GM23338 (cell line): Measurements from ENCODE around the gene MMP24OS. TPM values are rescaled to one million over a fixed set of nuclear protein-coding genes. Genes with fewer than 3 reads are reported as not detected.

Experiments
- ATAC-seq: fragments of 200-7000 bp; cut with Tn5 transposase; 3 replicates; pipeline ENCODE4 v1.9.1; 2020
- DNase-seq: peaks from one replicate; pipeline ENCODE4 v3.0.0-alpha.2; 2015; ENCODE audit warnings: low spot score
- H2AFZ ChIP-seq: fragments of 200-600 bp; sonication (generic); 2 replicates; pipeline ENCODE4 v1.8.0; 2016; ENCODE audit warnings: antibody characterized with exemption, mild to moderate bottlenecking, moderate library complexity
- H3F3A ChIP-seq: fragments of 200-600 bp; sonication (generic); replicated peaks from 2 replicates; pipeline ENCODE4 v1.8.0; 2017; ENCODE audit warnings: antibody characterized with exemption, mixed run types, low read depth
- H3K27ac ChIP-seq: fragments of 200-600 bp; sonication (generic); 2 replicates; pipeline ENCODE4 v1.6.1; 2016; ENCODE audit warnings: low read depth
- H3K27me3 ChIP-seq: fragments of 200-600 bp; sonication (generic); 2 replicates; pipeline ENCODE4 v1.8.0; 2016; ENCODE audit warnings: mild to moderate bottlenecking, mixed run types, moderate library complexity; ENCODE audit not compliant: insufficient read depth
- H3K36me3 ChIP-seq: fragments of 200-600 bp; sonication (generic); 2 replicates; pipeline ENCODE4 v1.8.0; 2016; ENCODE audit warnings: mild to moderate bottlenecking; ENCODE audit not compliant: insufficient read depth
- H3K4me1 ChIP-seq: fragments of 200-600 bp; sonication (generic); 2 replicates; pipeline ENCODE4 v1.8.0; 2016; ENCODE audit warnings: mild to moderate bottlenecking, moderate library complexity; ENCODE audit not compliant: insufficient read depth
- H3K4me2 ChIP-seq: fragments of 200-600 bp; sonication (generic); 2 replicates; pipeline ENCODE4 v1.7.1; 2017; ENCODE audit warnings: mixed run types
- H3K4me3 ChIP-seq: fragments of 200-600 bp; sonication (generic); 2 replicates; pipeline ENCODE4 v1.6.1; 2016; ENCODE audit warnings: mixed run types
- H3K79me2 ChIP-seq: fragments of 200-600 bp; sonication (generic); replicated peaks from 2 replicates; pipeline ENCODE4 v1.8.0; 2017; ENCODE audit warnings: mild to moderate bottlenecking; ENCODE audit not compliant: insufficient read depth
- H3K9me2 ChIP-seq: fragments of 200-600 bp; sonication (generic); 2 replicates; pipeline ENCODE4 v1.8.0; 2017; ENCODE audit not compliant: insufficient read depth
- H4K20me1 ChIP-seq: fragments of 200-600 bp; sonication (generic); replicated peaks from 2 replicates; pipeline ENCODE4 v1.8.0; 2017; ENCODE audit warnings: mild to moderate bottlenecking; ENCODE audit not compliant: insufficient read depth
- H3K27ac Mint-ChIP-seq: 2 replicates; pipeline ENCODE4 v1.8.0; 2020; ENCODE audit warnings: inconsistent platforms, mild to moderate bottlenecking, moderate library complexity, mixed read lengths
- H3K27me3 Mint-ChIP-seq: 3 replicates; pipeline ENCODE4 v1.8.0; 2022; ENCODE audit warnings: low read depth, mild to moderate bottlenecking, moderate library complexity, mixed read lengths, inconsistent platforms; ENCODE audit not compliant: insufficient read depth, poor library complexity
- H3K36me3 Mint-ChIP-seq: 3 replicates; pipeline ENCODE4 v1.8.0; 2021; ENCODE audit warnings: low read depth, mild to moderate bottlenecking, inconsistent platforms, moderate library complexity, mixed read lengths
- H3K4me1 Mint-ChIP-seq: 3 replicates; pipeline ENCODE4 v1.8.0; 2020; ENCODE audit warnings: mild to moderate bottlenecking, inconsistent platforms, mixed read lengths
- H3K4me3 Mint-ChIP-seq: 3 replicates; pipeline ENCODE4 v1.8.0; 2021; ENCODE audit warnings: moderate library complexity, mild to moderate bottlenecking, inconsistent platforms, mixed read lengths
- H3K9me3 Mint-ChIP-seq: 3 replicates; pipeline ENCODE4 v1.8.0; 2020; ENCODE audit warnings: moderate library complexity, mild to moderate bottlenecking, inconsistent platforms, mixed read lengths
- CREB1 ChIP-seq: fragments of 250-450 bp; sonication (Bioruptor Pico); IDR thresholded peaks from 2 replicates; pipeline ENCODE4 v1.5.0; 2020; ENCODE audit warnings: low read depth, mild to moderate bottlenecking, moderate library complexity
- EZH2 ChIP-seq: fragments of 200-600 bp; sonication (generic); IDR thresholded peaks from one replicate; pipeline ENCODE4 v1.8.0; 2017; ENCODE audit warnings: antibody characterized with exemption, mild to moderate bottlenecking, low read depth; ENCODE audit not compliant: unreplicated experiment
- EZH2phosphoT487 ChIP-seq: fragments of 200-600 bp; sonication (generic); IDR thresholded peaks from one replicate; pipeline ENCODE4 v1.8.1; 2018; ENCODE audit warnings: antibody characterized with exemption; ENCODE audit not compliant: unreplicated experiment
- JUNB ChIP-seq: IDR thresholded peaks from one replicate; pipeline ENCODE4 v1.6.1; 2016; ENCODE audit warnings: antibody characterized with exemption; ENCODE audit not compliant: unreplicated experiment
- NANOG ChIP-seq: IDR thresholded peaks from 2 replicates; pipeline ENCODE4 v1.6.1; 2016; ENCODE audit warnings: antibody characterized with exemption, borderline replicate concordance
- POLR2AphosphoS5 ChIP-seq: IDR thresholded peaks from 2 replicates; pipeline ENCODE4 v1.6.1; 2016; ENCODE audit warnings: antibody characterized with exemption, low read depth
- STAT1 ChIP-seq: IDR thresholded peaks from one replicate; pipeline ENCODE4 v1.6.1; 2016; ENCODE audit warnings: antibody characterized with exemption; ENCODE audit not compliant: unreplicated experiment
- ZNF114 ChIP-seq: fragments of 250-450 bp; sonication (Bioruptor Pico); IDR thresholded peaks from 2 replicates; pipeline ENCODE4 v1.5.0; 2020; ENCODE audit warnings: mild to moderate bottlenecking, moderate library complexity
- ZNF331 ChIP-seq: fragments of 250-450 bp; sonication (Bioruptor Pico); IDR thresholded peaks from 2 replicates; pipeline ENCODE4 v1.5.0; 2020; ENCODE audit warnings: low read depth, mild to moderate bottlenecking, moderate library complexity
- polyA plus RNA-seq: library from polyadenylated mRNA; unstranded; fragments of >200 nt; fragmentation: Nextera tagmentation; extraction: Ambion mirVana; gene quantifications from 2 replicates; pipeline ENCODE4 v1.2.1, GENCODE V29; 2016
- total RNA-seq: library from RNA; depleted of rRNA; stranded (reverse); fragments of >200 nt; shearing (Covaris generic); gene quantifications from 2 replicates; pipeline ENCODE4 v1.2.3, GENCODE V29; 2014
- TF ChIP-seq, protein P1 (sequence below): fragments of 250-450 bp; sonication (Bioruptor Pico); IDR thresholded peaks from 2 replicates; pipeline ENCODE4 v1.5.0; 2020; ENCODE audit warnings: mild to moderate bottlenecking, moderate library complexity
- TF ChIP-seq, protein P2 (sequence below), 2 experiments: fragments of 200-600 bp in 1 of 2; sonication (generic) in 1 of 2; conservative IDR thresholded peaks; 2 replicates each; pipeline versions ENCODE4 v1.5.1 to v1.6.1; 2016 to 2017; ENCODE audit warnings: antibody characterized with exemption in 2 of 2, low read depth in 2 of 2, mild to moderate bottlenecking in 2 of 2, moderate library complexity in 1 of 2
- TF ChIP-seq, protein P3 (sequence below): IDR thresholded peaks from 2 replicates; pipeline ENCODE4 v1.6.1; 2016; ENCODE audit warnings: antibody characterized with exemption
- TF ChIP-seq, protein P4 (sequence below): IDR thresholded peaks from one replicate; pipeline ENCODE4 v1.6.1; 2018; ENCODE audit warnings: antibody characterized with exemption; ENCODE audit not compliant: unreplicated experiment

The MMP24OS gene
- total and polyA plus RNA-seq, 2 experiments from 2014 or later: 10.5 to 25.4 TPM

DNA sequence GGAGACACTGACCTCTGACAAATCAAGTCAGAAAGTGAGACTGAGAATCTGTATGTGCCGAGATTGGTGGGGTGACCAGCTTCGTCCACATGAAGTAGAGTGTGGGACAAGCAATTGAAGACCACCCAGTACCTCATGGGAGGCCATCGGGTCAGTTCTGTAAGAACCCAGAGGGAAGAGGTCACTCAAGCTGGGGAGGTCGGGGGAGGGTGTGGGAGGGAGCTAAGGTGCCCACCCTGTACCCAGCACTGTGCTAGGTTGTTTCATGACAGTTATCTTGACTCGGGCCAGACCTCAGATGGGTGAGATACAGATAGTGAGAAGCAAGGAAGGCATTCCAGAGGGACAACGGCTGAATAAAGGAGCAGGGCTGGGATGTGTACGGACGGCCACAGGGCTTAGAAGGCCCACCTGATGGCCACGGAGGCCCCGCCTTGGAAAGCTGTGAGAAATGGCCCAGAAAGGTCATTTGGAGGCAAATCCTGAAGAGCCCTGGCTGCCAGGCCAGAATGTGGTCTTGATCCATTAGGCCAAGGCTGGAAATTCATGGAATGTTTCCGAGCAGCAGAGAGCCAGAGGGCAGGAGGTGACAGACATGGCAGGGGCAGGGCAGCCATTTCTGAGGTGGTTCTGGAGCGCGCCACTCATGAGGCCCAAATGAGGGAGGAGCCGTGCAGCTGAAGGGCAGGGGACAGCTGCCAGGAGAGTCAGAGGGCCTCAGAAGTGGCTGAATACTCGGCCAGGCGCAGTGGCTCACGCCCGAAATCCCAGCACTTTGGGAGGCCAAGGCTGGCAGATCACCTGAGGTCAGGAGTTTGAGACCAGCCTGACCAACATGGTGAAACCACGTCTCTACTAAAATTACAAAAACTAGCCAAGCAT is 7.7 kb downstream of the MMP24OS start:
- H3K4me1 Mint-ChIP-seq: peaks cover 19% of the 10 kb centered on the region
- Histone ChIP-seq H3K27ac (peak overlapping the region; percentile 69; the same call in 1 of the 2 replicates), H3K79me2 (no peaks in the 10 kb centered on the region), H2AFZ (no peak overlapping the region), H3K4me2 (no peak overlapping the region), H3K9me2 (no peaks in the 10 kb centered on the region), H3K4me1 (peaks cover 3% of the 10 kb centered on the region; the same call in 1 of the 2 replicates), H3K4me3 (no peak overlapping the region), H3K36me3 (no peaks in the 10 kb centered on the region), H4K20me1 (no peaks in the 10 kb centered on the region), H3F3A (0 out of 2 replicates have a peak, but pooled peaks cover 8% of the 10 kb centered on the region), H3K27me3 (no peaks in the 10 kb centered on the region)
- ATAC-seq: no peak
- no peak overlapping the region; the same call in 1 of the 2 replicates for H3K27ac Mint-ChIP-seq
- no peak for TF ChIP-seq ZNF114 (CRISPR knock-in tag)
- TF ChIP-seq POLR2AphosphoS5: no peak
- TF ChIP-seq, protein P1, sequence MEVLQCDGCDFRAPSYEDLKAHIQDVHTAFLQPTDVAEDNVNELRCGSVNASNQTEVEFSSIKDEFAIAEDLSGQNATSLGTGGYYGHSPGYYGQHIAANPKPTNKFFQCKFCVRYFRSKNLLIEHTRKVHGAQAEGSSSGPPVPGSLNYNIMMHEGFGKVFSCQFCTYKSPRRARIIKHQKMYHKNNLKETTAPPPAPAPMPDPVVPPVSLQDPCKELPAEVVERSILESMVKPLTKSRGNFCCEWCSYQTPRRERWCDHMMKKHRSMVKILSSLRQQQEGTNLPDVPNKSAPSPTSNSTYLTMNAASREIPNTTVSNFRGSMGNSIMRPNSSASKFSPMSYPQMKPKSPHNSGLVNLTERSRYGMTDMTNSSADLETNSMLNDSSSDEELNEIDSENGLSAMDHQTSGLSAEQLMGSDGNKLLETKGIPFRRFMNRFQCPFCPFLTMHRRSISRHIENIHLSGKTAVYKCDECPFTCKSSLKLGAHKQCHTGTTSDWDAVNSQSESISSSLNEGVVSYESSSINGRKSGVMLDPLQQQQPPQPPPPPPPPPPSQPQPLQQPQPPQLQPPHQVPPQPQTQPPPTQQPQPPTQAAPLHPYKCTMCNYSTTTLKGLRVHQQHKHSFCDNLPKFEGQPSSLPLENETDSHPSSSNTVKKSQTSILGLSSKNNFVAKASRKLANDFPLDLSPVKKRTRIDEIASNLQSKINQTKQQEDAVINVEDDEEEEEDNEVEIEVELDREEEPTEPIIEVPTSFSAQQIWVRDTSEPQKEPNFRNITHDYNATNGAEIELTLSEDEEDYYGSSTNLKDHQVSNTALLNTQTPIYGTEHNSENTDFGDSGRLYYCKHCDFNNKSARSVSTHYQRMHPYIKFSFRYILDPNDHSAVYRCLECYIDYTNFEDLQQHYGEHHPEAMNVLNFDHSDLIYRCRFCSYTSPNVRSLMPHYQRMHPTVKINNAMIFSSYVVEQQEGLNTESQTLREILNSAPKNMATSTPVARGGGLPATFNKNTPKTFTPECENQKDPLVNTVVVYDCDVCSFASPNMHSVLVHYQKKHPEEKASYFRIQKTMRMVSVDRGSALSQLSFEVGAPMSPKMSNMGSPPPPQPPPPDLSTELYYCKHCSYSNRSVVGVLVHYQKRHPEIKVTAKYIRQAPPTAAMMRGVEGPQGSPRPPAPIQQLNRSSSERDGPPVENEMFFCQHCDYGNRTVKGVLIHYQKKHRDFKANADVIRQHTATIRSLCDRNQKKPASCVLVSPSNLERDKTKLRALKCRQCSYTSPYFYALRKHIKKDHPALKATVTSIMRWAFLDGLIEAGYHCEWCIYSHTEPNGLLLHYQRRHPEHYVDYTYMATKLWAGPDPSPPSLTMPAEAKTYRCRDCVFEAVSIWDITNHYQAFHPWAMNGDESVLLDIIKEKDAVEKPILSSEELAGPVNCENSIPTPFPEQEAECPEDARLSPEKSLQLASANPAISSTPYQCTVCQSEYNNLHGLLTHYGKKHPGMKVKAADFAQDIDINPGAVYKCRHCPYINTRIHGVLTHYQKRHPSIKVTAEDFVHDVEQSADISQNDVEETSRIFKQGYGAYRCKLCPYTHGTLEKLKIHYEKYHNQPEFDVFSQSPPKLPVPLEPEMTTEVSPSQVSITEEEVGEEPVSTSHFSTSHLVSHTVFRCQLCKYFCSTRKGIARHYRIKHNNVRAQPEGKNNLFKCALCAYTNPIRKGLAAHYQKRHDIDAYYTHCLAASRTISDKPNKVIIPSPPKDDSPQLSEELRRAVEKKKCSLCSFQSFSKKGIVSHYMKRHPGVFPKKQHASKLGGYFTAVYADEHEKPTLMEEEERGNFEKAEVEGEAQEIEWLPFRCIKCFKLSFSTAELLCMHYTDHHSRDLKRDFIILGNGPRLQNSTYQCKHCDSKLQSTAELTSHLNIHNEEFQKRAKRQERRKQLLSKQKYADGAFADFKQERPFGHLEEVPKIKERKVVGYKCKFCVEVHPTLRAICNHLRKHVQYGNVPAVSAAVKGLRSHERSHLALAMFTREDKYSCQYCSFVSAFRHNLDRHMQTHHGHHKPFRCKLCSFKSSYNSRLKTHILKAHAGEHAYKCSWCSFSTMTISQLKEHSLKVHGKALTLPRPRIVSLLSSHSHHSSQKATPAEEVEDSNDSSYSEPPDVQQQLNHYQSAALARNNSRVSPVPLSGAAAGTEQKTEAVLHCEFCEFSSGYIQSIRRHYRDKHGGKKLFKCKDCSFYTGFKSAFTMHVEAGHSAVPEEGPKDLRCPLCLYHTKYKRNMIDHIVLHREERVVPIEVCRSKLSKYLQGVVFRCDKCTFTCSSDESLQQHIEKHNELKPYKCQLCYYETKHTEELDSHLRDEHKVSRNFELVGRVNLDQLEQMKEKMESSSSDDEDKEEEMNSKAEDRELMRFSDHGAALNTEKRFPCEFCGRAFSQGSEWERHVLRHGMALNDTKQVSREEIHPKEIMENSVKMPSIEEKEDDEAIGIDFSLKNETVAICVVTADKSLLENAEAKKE (CRISPR knock-in tag): no peak
- no peak for TF ChIP-seq ZNF331 (CRISPR knock-in tag)
- TF ChIP-seq EZH2: no peak
- TF ChIP-seq CREB1 (CRISPR knock-in tag): no peak
- TF ChIP-seq, protein P2, sequence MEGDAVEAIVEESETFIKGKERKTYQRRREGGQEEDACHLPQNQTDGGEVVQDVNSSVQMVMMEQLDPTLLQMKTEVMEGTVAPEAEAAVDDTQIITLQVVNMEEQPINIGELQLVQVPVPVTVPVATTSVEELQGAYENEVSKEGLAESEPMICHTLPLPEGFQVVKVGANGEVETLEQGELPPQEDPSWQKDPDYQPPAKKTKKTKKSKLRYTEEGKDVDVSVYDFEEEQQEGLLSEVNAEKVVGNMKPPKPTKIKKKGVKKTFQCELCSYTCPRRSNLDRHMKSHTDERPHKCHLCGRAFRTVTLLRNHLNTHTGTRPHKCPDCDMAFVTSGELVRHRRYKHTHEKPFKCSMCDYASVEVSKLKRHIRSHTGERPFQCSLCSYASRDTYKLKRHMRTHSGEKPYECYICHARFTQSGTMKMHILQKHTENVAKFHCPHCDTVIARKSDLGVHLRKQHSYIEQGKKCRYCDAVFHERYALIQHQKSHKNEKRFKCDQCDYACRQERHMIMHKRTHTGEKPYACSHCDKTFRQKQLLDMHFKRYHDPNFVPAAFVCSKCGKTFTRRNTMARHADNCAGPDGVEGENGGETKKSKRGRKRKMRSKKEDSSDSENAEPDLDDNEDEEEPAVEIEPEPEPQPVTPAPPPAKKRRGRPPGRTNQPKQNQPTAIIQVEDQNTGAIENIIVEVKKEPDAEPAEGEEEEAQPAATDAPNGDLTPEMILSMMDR (conservative IDR thresholded peaks at IDR 0.05; ENCODE audit: low read depth in 2 of 2): no peak
- TF ChIP-seq NANOG: no peak
- TF ChIP-seq STAT1: no peak
- TF ChIP-seq, protein P3, sequence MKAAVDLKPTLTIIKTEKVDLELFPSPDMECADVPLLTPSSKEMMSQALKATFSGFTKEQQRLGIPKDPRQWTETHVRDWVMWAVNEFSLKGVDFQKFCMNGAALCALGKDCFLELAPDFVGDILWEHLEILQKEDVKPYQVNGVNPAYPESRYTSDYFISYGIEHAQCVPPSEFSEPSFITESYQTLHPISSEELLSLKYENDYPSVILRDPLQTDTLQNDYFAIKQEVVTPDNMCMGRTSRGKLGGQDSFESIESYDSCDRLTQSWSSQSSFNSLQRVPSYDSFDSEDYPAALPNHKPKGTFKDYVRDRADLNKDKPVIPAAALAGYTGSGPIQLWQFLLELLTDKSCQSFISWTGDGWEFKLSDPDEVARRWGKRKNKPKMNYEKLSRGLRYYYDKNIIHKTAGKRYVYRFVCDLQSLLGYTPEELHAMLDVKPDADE: no peak
- TF ChIP-seq EZH2phosphoT487: no peak
- TF ChIP-seq JUNB: no peak
- TF ChIP-seq, protein P4, sequence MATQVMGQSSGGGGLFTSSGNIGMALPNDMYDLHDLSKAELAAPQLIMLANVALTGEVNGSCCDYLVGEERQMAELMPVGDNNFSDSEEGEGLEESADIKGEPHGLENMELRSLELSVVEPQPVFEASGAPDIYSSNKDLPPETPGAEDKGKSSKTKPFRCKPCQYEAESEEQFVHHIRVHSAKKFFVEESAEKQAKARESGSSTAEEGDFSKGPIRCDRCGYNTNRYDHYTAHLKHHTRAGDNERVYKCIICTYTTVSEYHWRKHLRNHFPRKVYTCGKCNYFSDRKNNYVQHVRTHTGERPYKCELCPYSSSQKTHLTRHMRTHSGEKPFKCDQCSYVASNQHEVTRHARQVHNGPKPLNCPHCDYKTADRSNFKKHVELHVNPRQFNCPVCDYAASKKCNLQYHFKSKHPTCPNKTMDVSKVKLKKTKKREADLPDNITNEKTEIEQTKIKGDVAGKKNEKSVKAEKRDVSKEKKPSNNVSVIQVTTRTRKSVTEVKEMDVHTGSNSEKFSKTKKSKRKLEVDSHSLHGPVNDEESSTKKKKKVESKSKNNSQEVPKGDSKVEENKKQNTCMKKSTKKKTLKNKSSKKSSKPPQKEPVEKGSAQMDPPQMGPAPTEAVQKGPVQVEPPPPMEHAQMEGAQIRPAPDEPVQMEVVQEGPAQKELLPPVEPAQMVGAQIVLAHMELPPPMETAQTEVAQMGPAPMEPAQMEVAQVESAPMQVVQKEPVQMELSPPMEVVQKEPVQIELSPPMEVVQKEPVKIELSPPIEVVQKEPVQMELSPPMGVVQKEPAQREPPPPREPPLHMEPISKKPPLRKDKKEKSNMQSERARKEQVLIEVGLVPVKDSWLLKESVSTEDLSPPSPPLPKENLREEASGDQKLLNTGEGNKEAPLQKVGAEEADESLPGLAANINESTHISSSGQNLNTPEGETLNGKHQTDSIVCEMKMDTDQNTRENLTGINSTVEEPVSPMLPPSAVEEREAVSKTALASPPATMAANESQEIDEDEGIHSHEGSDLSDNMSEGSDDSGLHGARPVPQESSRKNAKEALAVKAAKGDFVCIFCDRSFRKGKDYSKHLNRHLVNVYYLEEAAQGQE: no peak
- H3K4me3 Mint-ChIP-seq: no peak overlapping the region
- H3K27me3 Mint-ChIP-seq: peaks cover 23% of the 10 kb centered on the region
- H3K9me3 Mint-ChIP-seq: no peaks in the 10 kb centered on the region
- no peaks in the 10 kb centered on the region; the same call in 2 of the 3 replicates for H3K36me3 Mint-ChIP-seq
- DNase-seq: no peak
